ENCODE results near the gene RAB6A. TPM values are rescaled to one million over a fixed set of nuclear protein-coding genes. Genes with fewer than 3 reads are reported as not detected.

The RAB6A gene
- total RNA-seq, 1 donor from 2014 or later: 237 TPM

GRCh38 chr11:73625696-73626318, 135.1 kb downstream of the RAB6A start:
- no peak for FAIRE-seq
- Histone ChIP-seq H3K27me3 (ENCODE audit: control insufficient read depth, insufficient read depth, low read length) (peaks cover 2% of the 10 kb centered on the region), H3K36me3 (ENCODE audit: control insufficient read depth, insufficient read depth, low read length) (no peaks in the 10 kb centered on the region), H3K4me3 (ENCODE audit: low read depth, low read length) (no peak overlapping the region)
- peak; percentile 78 for TF ChIP-seq CTCF (IDR thresholded peaks at IDR 0.05; ENCODE audit: insufficient read depth, low read length, severe bottlenecking)
- DNase-seq (ENCODE audit: low read depth): peak; percentile 69

Other genes with a start within 250 kb of the RAB6A start
- 4.7 and 5.8 TPM in 2 replicates for gene FAM168A, start 163.0 kb downstream of the RAB6A start, total RNA-seq
- gene PLEKHB1, start 114.5 kb downstream of the RAB6A start, total RNA-seq: 0.13 TPM in 1 of 2 replicates, not detected in the other
- gene MRPL48, start 26.8 kb upstream of the RAB6A start, total RNA-seq: 37.1 and 49.3 TPM in 2 replicates
- 92.3 and 102 TPM in 2 replicates for gene COA4, start 115.8 kb upstream of the RAB6A start, total RNA-seq
- 10.3 and 14.5 TPM in 2 replicates for gene PAAF1, start 115.9 kb upstream of the RAB6A start, total RNA-seq
- under 0.01 and 0.38 TPM in 2 replicates for gene DNAJB13, start 190.0 kb upstream of the RAB6A start, total RNA-seq
- 0.26 and 1.0 TPM in 2 replicates for gene UCP2, start 221.8 kb upstream of the RAB6A start, total RNA-seq
- gene UCP3, start 248.0 kb upstream of the RAB6A start, total RNA-seq: under 0.01 and 0.26 TPM in 2 replicates